ENCODE data around the gene CPT2. TPM values are rescaled to one million over a fixed set of nuclear protein-coding genes. Genes with fewer than 3 reads are reported as not detected.

Gene CPT2
- total RNA-seq, 1 experiment from 2014 or later, result 17.0 TPM

GRCh38 chr1:53244141-53244540 is 47.5 kb downstream of the CPT2 start:
- DNase-seq (ENCODE audit: low spot score), result no peak
- Histone ChIP-seq H3K27me3 (replicated peaks; ENCODE audit: insufficient read depth, low read depth, low read length, poor library complexity) (peaks cover 9% of the 10 kb centered on the region), H3K4me1 (ENCODE audit: insufficient read depth, low read length, poor library complexity, severe bottlenecking) (peaks cover 2% of the 10 kb centered on the region), H3K36me3 (ENCODE audit: insufficient read depth, low read length, poor library complexity, severe bottlenecking) (no peaks in the 10 kb centered on the region), H3K4me3 (ENCODE audit: low read depth, low read length, poor library complexity, severe bottlenecking) (no peak overlapping the region), H3K9me3 (ENCODE audit: low read depth, low read length, poor library complexity, severe bottlenecking) (no peaks in the 10 kb centered on the region), H3K27ac (ENCODE audit: low read depth, low read length, poor library complexity, severe bottlenecking) (no peak overlapping the region)
- ChIA-PET POLR2A (ENCODE audit: low non-redundant PET) (no interaction called here), CTCF (no interaction called here)
- BruUV-seq (replicated peaks), result no TSS peak
- intact Hi-C loops (cut with micrococcal nuclease; ENCODE audit: unreplicated experiment), result no loop called here
- TF ChIP-seq CTCF (conservative IDR thresholded peaks at IDR 0.05; ENCODE audit: low read depth, low read length) (no peak), EZH2 (IDR thresholded peaks at IDR 0.05; ENCODE audit: borderline replicate concordance, low read depth, low read length, poor library complexity, severe bottlenecking) (no peak)

DNA sequence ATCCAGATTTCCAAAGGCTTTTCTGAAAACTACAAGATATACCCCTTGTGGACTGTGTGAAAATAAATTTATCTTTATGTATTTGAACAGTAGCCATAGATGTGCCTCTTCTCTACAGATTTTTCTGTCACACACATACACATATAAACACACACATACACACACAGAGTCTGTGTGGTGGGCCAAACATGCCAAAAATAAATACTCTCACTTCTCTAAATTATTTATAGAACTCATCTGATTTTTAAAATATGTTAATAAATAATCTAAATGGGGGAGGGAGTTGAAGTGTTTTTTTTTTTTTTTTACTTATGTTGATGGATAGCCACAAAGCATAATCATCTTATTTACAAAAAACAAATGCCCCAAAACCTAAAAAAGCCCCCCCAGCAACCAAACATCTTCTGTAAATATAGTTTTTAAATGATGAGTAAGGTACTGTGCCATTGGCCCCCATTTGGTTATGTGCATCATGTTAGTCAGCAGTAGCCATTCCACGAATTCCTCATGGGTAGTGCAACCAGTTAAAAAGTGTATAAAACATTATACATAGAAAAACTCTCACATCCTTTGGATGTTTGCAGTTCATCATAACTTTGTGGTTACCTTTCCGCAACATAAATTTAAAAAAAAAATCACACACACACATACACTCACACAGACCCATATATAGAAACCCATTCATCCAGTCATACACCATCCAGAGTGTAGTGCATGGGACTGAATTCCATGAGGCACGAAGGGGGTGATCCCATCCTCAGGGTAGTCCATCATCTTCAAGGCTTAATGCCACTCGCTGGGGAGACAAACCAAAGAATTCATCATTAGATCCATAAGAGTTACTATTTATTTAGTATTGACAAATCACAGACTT is 49.9 kb downstream of the CPT2 start:
- no peaks in the 10 kb centered on the region for H3K36me3 ChIP-seq (ENCODE audit: insufficient read depth, low read length, poor library complexity, severe bottlenecking)
- CTCF ChIA-PET, result no interaction called here

DNA sequence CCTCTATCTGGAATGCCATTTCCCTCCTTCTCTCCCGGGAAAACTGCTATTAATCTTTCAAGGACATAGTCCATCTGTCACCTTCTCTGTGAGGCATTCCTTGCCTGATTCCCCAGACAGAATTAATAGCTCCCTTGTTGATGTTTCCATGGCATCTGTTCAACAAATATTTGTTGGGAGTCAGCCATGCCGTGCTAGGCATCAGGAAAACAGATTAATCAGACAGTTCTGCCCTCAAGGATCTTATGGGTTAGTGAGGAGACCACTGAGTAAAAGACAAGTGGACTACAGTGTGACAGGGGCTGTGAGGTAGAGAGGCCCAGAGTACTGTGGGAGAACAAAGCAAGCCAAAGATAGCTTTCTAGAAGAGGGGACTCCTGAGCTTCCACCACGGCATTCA is 53.1 kb downstream of the CPT2 start:
- Histone ChIP-seq H3K4me1 (ENCODE audit: insufficient read depth, low read length, poor library complexity, severe bottlenecking) (no peaks in the 10 kb centered on the region), H3K9me3 (ENCODE audit: low read depth, low read length, poor library complexity, severe bottlenecking) (no peaks in the 10 kb centered on the region), H3K4me3 (ENCODE audit: low read depth, low read length, poor library complexity, severe bottlenecking) (no peak overlapping the region), H3K36me3 (ENCODE audit: insufficient read depth, low read length, poor library complexity, severe bottlenecking) (no peaks in the 10 kb centered on the region), H3K27me3 (replicated peaks; ENCODE audit: insufficient read depth, low read depth, low read length, poor library complexity) (peaks cover 46% of the 10 kb centered on the region), H3K27ac (ENCODE audit: low read depth, low read length, poor library complexity, severe bottlenecking) (no peak overlapping the region)
- intact Hi-C loops (cut with micrococcal nuclease; ENCODE audit: unreplicated experiment), result no loop called here
- CTCF ChIA-PET, result no interaction called here
- BruUV-seq (replicated peaks), result no TSS peak
- TF ChIP-seq CTCF (conservative IDR thresholded peaks at IDR 0.05; ENCODE audit: low read depth, low read length) (no peak), EZH2 (IDR thresholded peaks at IDR 0.05; ENCODE audit: borderline replicate concordance, low read depth, low read length, poor library complexity, severe bottlenecking) (no peak)
- DNase-seq (ENCODE audit: low spot score), result no peak
- POLR2A ChIA-PET (ENCODE audit: low non-redundant PET), result no interaction called here

More for the DNA sequence above, 49.9 kb downstream of the CPT2 start:
- H3K27me3 ChIP-seq (replicated peaks; ENCODE audit: insufficient read depth, low read depth, low read length, poor library complexity), result peaks cover 30% of the 10 kb centered on the region
- BruUV-seq (replicated peaks), result no TSS peak
- no peak for TF ChIP-seq CTCF (conservative IDR thresholded peaks at IDR 0.05; ENCODE audit: low read depth, low read length)
- TF ChIP-seq EZH2 (IDR thresholded peaks at IDR 0.05; ENCODE audit: borderline replicate concordance, low read depth, low read length, poor library complexity, severe bottlenecking), result no peak
- no peaks in the 10 kb centered on the region for H3K9me3 ChIP-seq (ENCODE audit: low read depth, low read length, poor library complexity, severe bottlenecking)
- POLR2A ChIA-PET (ENCODE audit: low non-redundant PET), result interaction anchor here (0.6 kb wide), 1 partner anchor 15 kb away, joined by 3 read pairs; no protein-coding TSS in a partner anchor
- no peak overlapping the region for H3K27ac ChIP-seq (ENCODE audit: low read depth, low read length, poor library complexity, severe bottlenecking)
- DNase-seq (ENCODE audit: low spot score), result no peak
- no peak overlapping the region for H3K4me3 ChIP-seq (ENCODE audit: low read depth, low read length, poor library complexity, severe bottlenecking)
- no peaks in the 10 kb centered on the region for H3K4me1 ChIP-seq (ENCODE audit: insufficient read depth, low read length, poor library complexity, severe bottlenecking)
- intact Hi-C loops (cut with micrococcal nuclease; ENCODE audit: unreplicated experiment), result no loop called here
